Activated naive CD4-positive, alpha-beta T cell treated with anti-CD3 and anti-CD28 coated beads for 36 hours (primary cell): ENCODE data around the gene THRA. TPM values are rescaled to one million over a fixed set of nuclear protein-coding genes. Genes with fewer than 3 reads are reported as not detected.

Source experiments
- CTCF ChIA-PET: fragments of 350-600 bp; sonication (Branson Sonifier 250); formaldehyde crosslinking; loops from one replicate; lab custom pipeline; 2021; ENCODE audit warnings: antibody characterized with exemption; lab: Charles Lee
- DNase-seq: peaks from one replicate; pipeline ENCODE4 v3.0.0-alpha.2; 2020
- H3K27ac Mint-ChIP-seq: one replicate; pipeline ENCODE4 v1.8.0; 2021; ENCODE audit warnings: mild to moderate bottlenecking, mixed read lengths
- H3K27me3 Mint-ChIP-seq: one replicate; pipeline ENCODE4 v1.8.0; 2021; ENCODE audit warnings: low read depth, mixed read lengths
- H3K36me3 Mint-ChIP-seq: one replicate; pipeline ENCODE4 v1.8.0; 2021; ENCODE audit warnings: low read depth, mixed read lengths
- H3K4me1 Mint-ChIP-seq: one replicate; pipeline ENCODE4 v1.8.0; 2021; ENCODE audit warnings: low read depth, mixed read lengths
- H3K4me3 Mint-ChIP-seq: one replicate; pipeline ENCODE4 v1.8.0; 2021; ENCODE audit warnings: mild to moderate bottlenecking, moderate library complexity, mixed read lengths
- H3K9me3 Mint-ChIP-seq: one replicate; pipeline ENCODE4 v1.8.0; 2021; ENCODE audit warnings: mixed read lengths
- intact Hi-C: fragments of 100-400 bp; cut with micrococcal nuclease; formaldehyde crosslinking; loops from one replicate; pipeline ENCODE4 v1.15.1; 2023
- total RNA-seq, 2 experiments: library from RNA; stranded (reverse); gene quantifications; one replicate each; pipeline ENCODE4 v1.2.3, GENCODE V29; 2021

THRA gene
- total RNA-seq, 2 experiments from 2014 or later: 10.2 to 11.2 TPM

GRCh38 chr17:40108970-40109824 is 46.4 kb downstream of the THRA start:
- peak; percentile 79 for DNase-seq
- H3K4me3 Mint-ChIP-seq: no peak overlapping the region
- no peaks in the 10 kb centered on the region for H3K27me3 Mint-ChIP-seq
- no peaks in the 10 kb centered on the region for H3K36me3 Mint-ChIP-seq
- H3K27ac Mint-ChIP-seq: peak overlapping the region; percentile 80
- CTCF ChIA-PET: interaction anchor here (0.6 to 6.5 kb wide), 11 partner anchors 7 to 213 kb away, joined by 3 to 90 read pairs (median 4); partner anchors contain the start of genes CSF3, NR1D1 and THRA
- H3K9me3 Mint-ChIP-seq: no peaks in the 10 kb centered on the region
- peaks cover 93% of the 10 kb centered on the region for H3K4me1 Mint-ChIP-seq
- intact Hi-C loops: loop anchor here (1.0 to 10.0 kb wide), 4 partner anchors 13 to 1237 kb away; partner anchors contain the start of genes LASP1 and STARD3

GRCh38 chr17:40110026-40110845 is 47.5 kb downstream of the THRA start:
- DNase-seq: no peak
- CTCF ChIA-PET: interaction anchor here (0.6 to 6.5 kb wide), 18 partner anchors 8 to 214 kb away, joined by 3 to 90 read pairs (median 13); partner anchors contain the start of genes CSF3, MED24, MSL1 and NR1D1
- no peaks in the 10 kb centered on the region for H3K27me3 Mint-ChIP-seq
- no peaks in the 10 kb centered on the region for H3K9me3 Mint-ChIP-seq
- H3K36me3 Mint-ChIP-seq: no peaks in the 10 kb centered on the region
- intact Hi-C loops: loop anchor here (5.0 kb wide), 1 partner anchor 42 kb away; no protein-coding TSS in a partner anchor
- no peak overlapping the region for H3K27ac Mint-ChIP-seq
- peaks cover 82% of the 10 kb centered on the region for H3K4me1 Mint-ChIP-seq
- no peak overlapping the region for H3K4me3 Mint-ChIP-seq

- no peaks in the 10 kb centered on the region for H3K9me3 Mint-ChIP-seq
- CTCF ChIA-PET: interaction anchor here (0.5 to 6.5 kb wide), 29 partner anchors 10 to 232 kb away, joined by 3 to 116 read pairs (median 10); partner anchors contain the start of genes CSF3, MED24, MSL1 and NR1D1
- intact Hi-C loops: loop anchor here (1.0 to 5.0 kb wide), 3 partner anchors 41 to 98 kb away; no protein-coding TSS in a partner anchor
- peaks cover 70% of the 10 kb centered on the region for H3K4me1 Mint-ChIP-seq
- DNase-seq: peak; percentile 85
- H3K27ac Mint-ChIP-seq: peak overlapping the region; percentile 91
- no peaks in the 10 kb centered on the region for H3K36me3 Mint-ChIP-seq
- no peaks in the 10 kb centered on the region for H3K27me3 Mint-ChIP-seq
- peak overlapping the region; percentile 20 for H3K4me3 Mint-ChIP-seq
Measured at GRCh38 chr17:40111221-40112128, 48.7 kb downstream of the THRA start.

GRCh38 chr17:40112191-40112711 is 49.5 kb downstream of the THRA start:
- no peak overlapping the region for H3K4me3 Mint-ChIP-seq
- H3K27me3 Mint-ChIP-seq: no peaks in the 10 kb centered on the region
- intact Hi-C loops: loop anchor here (5.0 kb wide), 1 partner anchor 40 kb away; no protein-coding TSS in a partner anchor

GRCh38 chr17:40112718-40113109 is 49.9 kb downstream of the THRA start:
- H3K4me1 Mint-ChIP-seq: peaks cover 57% of the 10 kb centered on the region
- H3K4me3 Mint-ChIP-seq: no peak overlapping the region

More at GRCh38 chr17:40112191-40112711, 49.5 kb downstream of the THRA start:
- H3K4me1 Mint-ChIP-seq: peaks cover 62% of the 10 kb centered on the region
- CTCF ChIA-PET: interaction anchor here (0.5 to 6.5 kb wide), 35 partner anchors 10 to 233 kb away, joined by 3 to 116 read pairs (median 10); partner anchors contain the start of genes CASC3, CSF3, MED24 and MSL1
- no peak for DNase-seq
- peak overlapping the region; percentile 91 for H3K27ac Mint-ChIP-seq
- no peaks in the 10 kb centered on the region for H3K9me3 Mint-ChIP-seq
- no peaks in the 10 kb centered on the region for H3K36me3 Mint-ChIP-seq

GRCh38 chr17:40113110-40113906 is 50.5 kb downstream of the THRA start:
- Mint-ChIP-seq H3K36me3 (no peaks in the 10 kb centered on the region), H3K4me1 (peaks cover 52% of the 10 kb centered on the region), H3K27me3 (no peaks in the 10 kb centered on the region), H3K27ac (peak overlapping the region; percentile 91), H3K9me3 (no peaks in the 10 kb centered on the region), H3K4me3 (peak overlapping the region; percentile 81)
- intact Hi-C loops: loop anchor here (1.0 to 5.0 kb wide), 6 partner anchors 8 to 174 kb away; partner anchors contain the start of genes CASC3, CDC6 and MSL1
- DNase-seq: peak; percentile 98
- CTCF ChIA-PET: interaction anchor here (0.6 to 6.5 kb wide), 48 partner anchors 8 to 250 kb away, joined by 3 to 116 read pairs (median 6); partner anchors contain the start of genes CASC3, CSF3, MED24 and MSL1

More at GRCh38 chr17:40112718-40113109, 49.9 kb downstream of the THRA start:
- H3K9me3 Mint-ChIP-seq: no peaks in the 10 kb centered on the region
- H3K36me3 Mint-ChIP-seq: no peaks in the 10 kb centered on the region
- CTCF ChIA-PET: interaction anchor here (0.6 to 6.5 kb wide), 44 partner anchors 8 to 250 kb away, joined by 3 to 116 read pairs (median 8); partner anchors contain the start of genes CASC3, CSF3, MED24 and MSL1
- DNase-seq: no peak
- H3K27ac Mint-ChIP-seq: peak overlapping the region; percentile 91
- intact Hi-C loops: loop anchor here (1.0 to 5.0 kb wide), 6 partner anchors 9 to 175 kb away; partner anchors contain the start of genes CASC3, CDC6 and MSL1
- H3K27me3 Mint-ChIP-seq: no peaks in the 10 kb centered on the region

- Mint-ChIP-seq H3K4me3 (peak overlapping the region; percentile 81), H3K27ac (peak overlapping the region; percentile 91), H3K36me3 (no peaks in the 10 kb centered on the region), H3K27me3 (no peaks in the 10 kb centered on the region), H3K9me3 (no peaks in the 10 kb centered on the region), H3K4me1 (peaks cover 48% of the 10 kb centered on the region)
- CTCF ChIA-PET: interaction anchor here (0.6 to 6.5 kb wide), 28 partner anchors 9 to 249 kb away, joined by 3 to 116 read pairs (median 11); partner anchors contain the start of genes CASC3, CSF3, MSL1 and NR1D1
- intact Hi-C loops: loop anchor here (1.0 to 5.0 kb wide), 6 partner anchors 7 to 173 kb away; partner anchors contain the start of genes CASC3, CDC6 and MSL1
- DNase-seq: no peak
Measured at GRCh38 chr17:40113907-40114245, 51.1 kb downstream of the THRA start.

GRCh38 chr17:40115101-40115436 is 52.3 kb downstream of the THRA start:
- DNase-seq: no peak
- intact Hi-C loops: no loop called here
- Mint-ChIP-seq H3K4me3 (no peak overlapping the region), H3K9me3 (no peaks in the 10 kb centered on the region), H3K36me3 (no peaks in the 10 kb centered on the region), H3K27ac (no peak overlapping the region), H3K27me3 (no peaks in the 10 kb centered on the region), H3K4me1 (peaks cover 36% of the 10 kb centered on the region)
- CTCF ChIA-PET: interaction anchor here (0.6 to 6.2 kb wide), 9 partner anchors 9 to 240 kb away, joined by 3 to 116 read pairs (median 25); partner anchors contain the start of genes CASC3, MSL1 and NR1D1

- peak; percentile 86 for DNase-seq
- H3K36me3 Mint-ChIP-seq: peaks cover 13% of the 10 kb centered on the region
- no peaks in the 10 kb centered on the region for H3K9me3 Mint-ChIP-seq
- H3K4me1 Mint-ChIP-seq: peaks cover 25% of the 10 kb centered on the region
- H3K4me3 Mint-ChIP-seq: peak within 1 kb of the TSS; percentile 92
- CTCF ChIA-PET: interaction anchor here (0.6 to 5.3 kb wide), 4 partner anchors 9 to 21 kb away, joined by 3 to 56 read pairs (median 4); partner anchors contain the start of gene NR1D1
- intact Hi-C loops: loop anchor here (1.0 to 2.0 kb wide), 2 partner anchors 8 to 47 kb away; no protein-coding TSS in a partner anchor
- H3K27ac Mint-ChIP-seq: peak within 1 kb of the TSS; percentile 79
- H3K27me3 Mint-ChIP-seq: no peaks in the 10 kb centered on the region
Measured at GRCh38 chr17:40121181-40122135, 58.7 kb downstream of the THRA start, which contains the start of gene MSL1. Gene MSL1 (plus strand): TSS chr17:40121971. CDS start chr17:40122613, 642 bp downstream.
